ENCODE data around the gene GREM2.

The GREM2 gene

DNA sequence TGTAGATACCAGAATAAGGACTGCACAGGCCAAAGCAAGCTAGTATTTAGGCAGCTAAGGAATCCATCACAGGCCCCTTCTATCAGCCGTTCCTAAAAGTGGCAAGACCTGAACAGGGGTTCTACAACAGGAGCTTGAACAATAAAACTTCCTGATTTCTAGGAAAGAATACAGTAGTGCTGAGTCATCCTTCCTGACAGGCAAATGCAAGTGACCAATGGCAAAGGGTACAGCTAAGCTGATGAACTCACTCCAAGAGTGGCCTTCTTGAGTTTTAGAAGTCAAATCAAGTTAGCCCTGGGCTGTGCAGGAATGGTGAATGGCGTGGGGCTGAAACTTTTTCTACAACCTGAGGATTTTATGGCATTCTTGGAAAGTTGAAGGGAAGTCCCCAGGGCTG lies 112.9 kb downstream of the GREM2 start:
- TF ChIP-seq, protein P1, sequence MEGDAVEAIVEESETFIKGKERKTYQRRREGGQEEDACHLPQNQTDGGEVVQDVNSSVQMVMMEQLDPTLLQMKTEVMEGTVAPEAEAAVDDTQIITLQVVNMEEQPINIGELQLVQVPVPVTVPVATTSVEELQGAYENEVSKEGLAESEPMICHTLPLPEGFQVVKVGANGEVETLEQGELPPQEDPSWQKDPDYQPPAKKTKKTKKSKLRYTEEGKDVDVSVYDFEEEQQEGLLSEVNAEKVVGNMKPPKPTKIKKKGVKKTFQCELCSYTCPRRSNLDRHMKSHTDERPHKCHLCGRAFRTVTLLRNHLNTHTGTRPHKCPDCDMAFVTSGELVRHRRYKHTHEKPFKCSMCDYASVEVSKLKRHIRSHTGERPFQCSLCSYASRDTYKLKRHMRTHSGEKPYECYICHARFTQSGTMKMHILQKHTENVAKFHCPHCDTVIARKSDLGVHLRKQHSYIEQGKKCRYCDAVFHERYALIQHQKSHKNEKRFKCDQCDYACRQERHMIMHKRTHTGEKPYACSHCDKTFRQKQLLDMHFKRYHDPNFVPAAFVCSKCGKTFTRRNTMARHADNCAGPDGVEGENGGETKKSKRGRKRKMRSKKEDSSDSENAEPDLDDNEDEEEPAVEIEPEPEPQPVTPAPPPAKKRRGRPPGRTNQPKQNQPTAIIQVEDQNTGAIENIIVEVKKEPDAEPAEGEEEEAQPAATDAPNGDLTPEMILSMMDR (IDR thresholded peaks at IDR 0.05; ENCODE audit: insufficient read depth, low read depth, low read length, missing control alignments), result no peak
- no peak overlapping the region for H3K4me3 ChIP-seq (ENCODE audit: low read depth, low read length)
- DNase-seq (ENCODE audit: low read depth), result no peak

DNA sequence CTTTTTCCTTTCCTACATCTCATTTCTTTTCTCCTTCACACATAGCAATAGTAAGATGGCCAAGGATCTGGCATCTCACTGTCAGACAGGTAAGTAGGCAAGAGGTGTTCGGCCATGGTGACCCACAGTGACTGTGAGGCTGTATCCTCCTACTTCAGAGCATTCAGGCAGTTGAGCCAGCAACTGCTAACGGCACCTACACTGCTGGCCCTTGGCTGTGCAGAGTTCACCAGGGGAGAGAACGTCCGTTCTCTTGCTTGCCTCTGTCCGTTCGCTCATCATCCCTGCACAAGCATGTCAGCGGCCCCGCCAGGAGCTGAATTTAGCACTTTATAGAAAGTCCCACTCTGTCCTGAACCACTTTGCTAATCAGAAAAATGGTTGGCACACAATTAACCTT lies 113.6 kb downstream of the GREM2 start:
- TF ChIP-seq, protein P1 (IDR thresholded peaks at IDR 0.05; ENCODE audit: insufficient read depth, low read depth, low read length, missing control alignments), result no peak
- H3K4me3 ChIP-seq (ENCODE audit: low read depth, low read length), result no peak overlapping the region
- no peak for DNase-seq (ENCODE audit: low read depth)

DNA sequence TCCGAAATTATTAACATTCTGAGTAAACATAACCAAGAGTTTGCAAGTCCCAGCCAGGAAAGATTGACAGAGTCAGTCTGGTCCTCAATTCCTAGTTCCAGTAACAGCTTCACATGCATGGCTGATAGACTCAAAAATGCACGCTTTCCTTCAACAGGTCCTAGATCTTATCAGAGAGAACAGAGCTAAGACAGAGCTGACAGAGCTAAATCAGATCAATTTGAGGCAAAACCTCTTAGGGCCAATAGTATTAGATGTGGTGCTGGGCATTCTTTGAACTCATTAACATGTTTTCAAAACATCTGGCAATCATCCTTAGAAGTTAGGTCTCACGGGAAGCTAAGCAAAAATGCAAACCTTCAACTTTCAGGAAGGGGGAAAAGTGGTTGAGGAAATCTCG lies 114.0 kb downstream of the GREM2 start:
- TF ChIP-seq, protein P1 (IDR thresholded peaks at IDR 0.05; ENCODE audit: insufficient read depth, low read depth, low read length, missing control alignments), result no peak
- DNase-seq (ENCODE audit: low read depth), result no peak
- no peak overlapping the region for H3K4me3 ChIP-seq (ENCODE audit: low read depth, low read length)

- TF ChIP-seq, protein P1 (IDR thresholded peaks at IDR 0.05; ENCODE audit: insufficient read depth, low read depth, low read length, missing control alignments), result no peak
- H3K4me3 ChIP-seq (ENCODE audit: low read depth, low read length), result no peak overlapping the region
- DNase-seq (ENCODE audit: low read depth), result no peak
These were observed 115.0 kb downstream of the GREM2 start for GRCh38 chr1:240496941-240497340.

- H3K4me3 ChIP-seq (ENCODE audit: low read depth, low read length), result no peak overlapping the region
- DNase-seq (ENCODE audit: low read depth), result no peak
- TF ChIP-seq, protein P1 (IDR thresholded peaks at IDR 0.05; ENCODE audit: insufficient read depth, low read depth, low read length, missing control alignments), result no peak
These were observed 115.6 kb downstream of the GREM2 start for GRCh38 chr1:240496356-240496755.

DNA sequence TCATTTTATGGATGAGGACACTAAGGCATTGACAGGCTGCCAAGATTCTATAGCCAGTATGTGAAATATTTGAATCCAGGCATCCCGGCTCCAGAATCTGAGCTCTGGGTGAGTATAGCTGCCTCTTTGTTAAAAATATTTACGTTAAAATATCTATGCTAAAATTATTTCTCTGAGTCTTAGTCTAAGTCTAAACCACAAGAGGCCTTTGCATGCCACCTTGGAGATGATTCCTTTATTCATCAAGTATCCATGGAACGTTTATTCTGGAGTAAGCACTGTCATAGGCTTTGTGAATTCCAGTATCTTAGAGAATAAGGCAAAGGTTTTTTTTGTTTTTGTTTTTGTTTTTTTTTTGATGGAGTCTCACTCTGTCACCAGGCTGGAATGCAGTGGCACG lies 116.4 kb downstream of the GREM2 start:
- DNase-seq (ENCODE audit: low read depth), result no peak
- H3K4me3 ChIP-seq (ENCODE audit: low read depth, low read length), result no peak overlapping the region
- TF ChIP-seq, protein P1 (IDR thresholded peaks at IDR 0.05; ENCODE audit: insufficient read depth, low read depth, low read length, missing control alignments), result no peak

GRCh38 chr1:240492832-240493440 lies 119.0 kb downstream of the GREM2 start:
- no peak overlapping the region for H3K4me3 ChIP-seq (ENCODE audit: low read depth, low read length)
- no peak for DNase-seq (ENCODE audit: low read depth)
- TF ChIP-seq, protein P1 (IDR thresholded peaks at IDR 0.05; ENCODE audit: insufficient read depth, low read depth, low read length, missing control alignments), result no peak

All from GM12865 (cell line).